ENCODE data around the gene KRT72.

- TF ChIP-seq CTCF (conservative IDR thresholded peaks at IDR 0.05; ENCODE audit: low read depth, low read length) (no peak), EZH2 (IDR thresholded peaks at IDR 0.05; ENCODE audit: low read length, unreplicated experiment) (no peak), EZH2phosphoT487 (IDR thresholded peaks at IDR 0.05; ENCODE audit: borderline replicate concordance, low read length) (no peak)
Observed at GRCh38 chr12:52628111-52628507, 26.8 kb upstream of the KRT72 start.
